ENCODE results near the gene DLL3.

Gene DLL3

GRCh38 chr19:39546599-39546998 is 47.9 kb downstream of the DLL3 start:
- in situ Hi-C loops (cut with HindIII; ENCODE audit: low sequenced_read_pairs), result no loop called here

GRCh38 chr19:39550197-39550596 is 51.5 kb downstream of the DLL3 start:
- in situ Hi-C loops (cut with HindIII; ENCODE audit: low sequenced_read_pairs), result no loop called here

- in situ Hi-C loops (cut with HindIII; ENCODE audit: low sequenced_read_pairs), result no loop called here
Measured at GRCh38 chr19:39553082-39553652, 54.4 kb downstream of the DLL3 start.

GRCh38 chr19:39554701-39555311 is 56.1 kb downstream of the DLL3 start:
- in situ Hi-C loops (cut with HindIII; ENCODE audit: low sequenced_read_pairs), result no loop called here

- in situ Hi-C loops (cut with HindIII; ENCODE audit: low sequenced_read_pairs), result no loop called here
Measured at GRCh38 chr19:39555883-39556282, 57.1 kb downstream of the DLL3 start.
